ENCODE measurements around the gene C12orf57.

C12orf57 gene

DNA sequence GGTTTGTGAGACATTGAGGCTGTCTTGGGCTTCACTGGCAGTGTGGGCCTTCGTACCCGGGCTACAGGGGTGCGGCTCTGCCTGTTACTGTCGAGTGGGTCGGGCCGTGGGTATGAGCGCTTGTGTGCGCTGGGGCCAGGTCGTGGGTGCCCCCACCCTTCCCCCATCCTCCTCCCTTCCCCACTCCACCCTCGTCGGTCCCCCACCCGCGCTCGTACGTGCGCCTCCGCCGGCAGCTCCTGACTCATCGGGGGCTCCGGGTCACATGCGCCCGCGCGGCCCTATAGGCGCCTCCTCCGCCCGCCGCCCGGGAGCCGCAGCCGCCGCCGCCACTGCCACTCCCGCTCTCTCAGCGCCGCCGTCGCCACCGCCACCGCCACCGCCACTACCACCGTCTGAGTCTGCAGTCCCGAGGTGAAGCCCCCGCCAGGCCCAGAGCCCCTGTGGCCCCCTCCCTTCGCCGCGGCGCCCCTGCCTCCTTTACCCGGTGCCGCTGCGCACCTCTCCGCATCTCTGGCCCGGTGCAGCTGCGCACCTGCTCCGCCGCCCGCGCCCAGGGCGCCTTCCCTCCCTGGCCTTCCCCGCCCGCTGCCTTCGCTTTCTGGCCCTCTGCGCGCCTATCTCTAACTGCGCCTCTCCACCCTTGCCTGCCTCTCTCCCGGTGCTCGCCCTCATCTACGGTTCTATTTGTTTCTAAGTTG lies 29.4 kb upstream of the C12orf57 start, which contains the start of gene ENO2:
Gene ENO2 (plus strand): TSS at position 335 of the 701 bp plus-strand sequence. CDS start 1,253 bp downstream, outside the sequence.
- H3K36me3 Mint-ChIP-seq (ENCODE audit: low read depth) = peaks cover 16% of the 10 kb centered on the region
- H3K4me1 Mint-ChIP-seq (ENCODE audit: low read depth) = peaks cover 35% of the 10 kb centered on the region
- H3K9me3 Mint-ChIP-seq = no peaks in the 10 kb centered on the region
- H3K27ac Mint-ChIP-seq = peak within 1 kb of the TSS; percentile 93
- H3K4me3 Mint-ChIP-seq = peak within 1 kb of the TSS; percentile 99
- H3K27me3 Mint-ChIP-seq (ENCODE audit: low read depth) = no peaks in the 10 kb centered on the region

DNA sequence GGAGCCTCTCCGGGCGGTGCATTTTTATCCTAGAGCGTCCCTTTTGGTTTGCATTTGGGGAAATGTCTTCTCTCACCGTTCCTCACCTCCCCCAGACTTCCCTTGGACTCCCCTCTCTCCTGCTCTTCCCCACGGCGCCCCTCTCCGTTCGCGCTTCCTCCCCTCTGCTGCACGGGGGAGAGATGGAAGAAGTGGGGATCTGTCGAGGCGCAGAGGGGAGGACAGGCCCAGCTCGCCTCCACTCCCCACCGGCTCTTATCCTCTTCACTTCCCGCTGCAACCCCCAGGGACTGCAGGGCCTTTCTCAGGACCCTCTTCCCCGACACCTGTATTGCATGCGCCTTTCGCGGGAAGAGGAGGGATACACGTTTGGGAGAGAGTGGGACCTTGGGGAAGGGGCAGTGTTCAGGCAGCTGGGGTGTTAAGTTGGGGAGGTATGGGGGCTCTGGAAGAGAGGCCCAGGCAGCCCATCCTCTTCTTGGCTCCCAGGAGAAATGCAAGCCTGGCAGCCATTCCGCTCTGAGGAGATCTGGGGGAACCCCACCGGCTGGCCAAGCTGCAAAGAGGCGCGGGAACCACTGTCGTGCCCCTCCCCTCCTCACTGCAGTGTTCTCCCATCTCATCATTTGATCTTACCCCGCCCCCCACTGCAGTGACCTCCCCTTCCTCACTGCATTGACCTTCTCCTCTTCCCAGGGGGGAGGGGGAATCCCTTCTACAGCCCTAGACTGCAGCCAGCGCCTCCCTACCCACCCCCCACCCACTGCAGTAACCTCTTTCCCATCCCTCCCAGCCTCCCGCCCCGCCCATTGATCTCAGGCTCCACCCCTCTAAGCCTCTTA lies 28.7 kb upstream of the C12orf57 start:
- peaks cover 24% of the 10 kb centered on the region for H3K36me3 Mint-ChIP-seq (ENCODE audit: low read depth)
- peak overlapping the region; percentile 99 for H3K4me3 Mint-ChIP-seq
- peak overlapping the region; percentile 93 for H3K27ac Mint-ChIP-seq
- H3K9me3 Mint-ChIP-seq = no peaks in the 10 kb centered on the region
- peaks cover 41% of the 10 kb centered on the region for H3K4me1 Mint-ChIP-seq (ENCODE audit: low read depth)
- no peaks in the 10 kb centered on the region for H3K27me3 Mint-ChIP-seq (ENCODE audit: low read depth)

DNA sequence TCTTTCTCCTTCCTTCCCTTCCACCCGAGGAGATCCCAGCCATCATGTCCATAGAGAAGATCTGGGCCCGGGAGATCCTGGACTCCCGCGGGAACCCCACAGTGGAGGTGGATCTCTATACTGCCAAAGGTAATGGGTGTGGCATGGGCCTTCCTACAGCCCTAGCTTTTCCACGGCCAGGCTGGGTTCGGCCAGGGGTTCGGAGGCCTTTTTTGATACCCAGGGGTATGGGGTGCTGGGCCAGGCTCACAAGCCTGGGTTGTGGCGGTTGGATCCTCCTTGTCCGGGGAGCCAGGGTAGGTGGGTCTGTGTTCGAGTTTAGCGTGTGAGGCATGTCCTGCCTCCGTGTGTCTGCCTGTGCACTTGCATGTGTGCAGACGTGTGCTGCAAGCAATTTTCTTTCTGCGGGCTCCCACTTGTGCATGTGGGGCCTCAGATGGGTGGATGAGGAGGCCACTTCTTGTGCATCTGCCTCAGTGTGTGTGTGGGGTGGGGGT lies 28.0 kb upstream of the C12orf57 start:
- no peaks in the 10 kb centered on the region for H3K9me3 Mint-ChIP-seq
- no peaks in the 10 kb centered on the region for H3K27me3 Mint-ChIP-seq (ENCODE audit: low read depth)
- H3K4me3 Mint-ChIP-seq = peak overlapping the region; percentile 99
- peak overlapping the region; percentile 55 for H3K27ac Mint-ChIP-seq
- peaks cover 24% of the 10 kb centered on the region for H3K36me3 Mint-ChIP-seq (ENCODE audit: low read depth)
- peaks cover 41% of the 10 kb centered on the region for H3K4me1 Mint-ChIP-seq (ENCODE audit: low read depth)

GRCh38 chr12:6916426-6917200 lies 27.2 kb upstream of the C12orf57 start:
- Mint-ChIP-seq H3K4me1 (ENCODE audit: low read depth) (peaks cover 41% of the 10 kb centered on the region), H3K9me3 (no peaks in the 10 kb centered on the region), H3K4me3 (peak overlapping the region; percentile 99), H3K27ac (peak overlapping the region; percentile 55), H3K36me3 (ENCODE audit: low read depth) (peaks cover 29% of the 10 kb centered on the region), H3K27me3 (ENCODE audit: low read depth) (no peaks in the 10 kb centered on the region)

DNA sequence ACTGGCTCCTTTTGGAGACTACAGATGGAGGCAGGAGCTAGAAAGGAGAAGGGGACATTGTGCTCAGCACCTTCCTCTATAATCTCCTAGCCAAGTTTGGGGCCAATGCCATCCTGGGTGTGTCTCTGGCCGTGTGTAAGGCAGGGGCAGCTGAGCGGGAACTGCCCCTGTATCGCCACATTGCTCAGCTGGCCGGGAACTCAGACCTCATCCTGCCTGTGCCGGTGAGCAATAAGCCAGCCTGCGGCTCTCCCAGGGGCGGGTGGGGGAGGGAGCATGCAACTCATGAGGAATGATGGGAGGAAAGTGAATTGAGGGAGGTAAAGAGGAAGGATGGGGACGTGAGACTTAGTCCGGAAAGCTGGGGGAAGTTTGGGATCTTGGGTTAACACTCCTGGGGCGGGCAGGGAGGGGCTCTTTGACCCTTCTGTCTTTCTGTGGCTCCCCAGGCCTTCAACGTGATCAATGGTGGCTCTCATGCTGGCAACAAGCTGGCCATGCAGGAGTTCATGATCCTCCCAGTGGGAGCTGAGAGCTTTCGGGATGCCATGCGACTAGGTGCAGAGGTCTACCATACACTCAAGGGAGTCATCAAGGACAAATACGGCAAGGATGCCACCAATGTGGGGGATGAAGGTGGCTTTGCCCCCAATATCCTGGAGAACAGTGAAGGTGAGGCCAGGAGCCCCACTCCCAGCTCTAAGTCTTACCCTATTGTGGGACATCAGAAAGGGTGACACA lies 26.2 kb upstream of the C12orf57 start:
- Mint-ChIP-seq H3K4me3 (no peak overlapping the region), H3K4me1 (ENCODE audit: low read depth) (peaks cover 44% of the 10 kb centered on the region), H3K36me3 (ENCODE audit: low read depth) (peaks cover 36% of the 10 kb centered on the region)

GRCh38 chr12:6919588-6919987 lies 24.2 kb upstream of the C12orf57 start:
- Mint-ChIP-seq H3K4me1 (ENCODE audit: low read depth) (peaks cover 45% of the 10 kb centered on the region), H3K27me3 (ENCODE audit: low read depth) (no peaks in the 10 kb centered on the region), H3K9me3 (no peaks in the 10 kb centered on the region), H3K36me3 (ENCODE audit: low read depth) (peaks cover 46% of the 10 kb centered on the region), H3K27ac (peak overlapping the region; percentile 21), H3K4me3 (no peak overlapping the region)

More for the DNA sequence above, 26.2 kb upstream of the C12orf57 start:
- H3K27me3 Mint-ChIP-seq (ENCODE audit: low read depth) = no peaks in the 10 kb centered on the region
- no peak overlapping the region for H3K27ac Mint-ChIP-seq
- H3K9me3 Mint-ChIP-seq = no peaks in the 10 kb centered on the region

DNA sequence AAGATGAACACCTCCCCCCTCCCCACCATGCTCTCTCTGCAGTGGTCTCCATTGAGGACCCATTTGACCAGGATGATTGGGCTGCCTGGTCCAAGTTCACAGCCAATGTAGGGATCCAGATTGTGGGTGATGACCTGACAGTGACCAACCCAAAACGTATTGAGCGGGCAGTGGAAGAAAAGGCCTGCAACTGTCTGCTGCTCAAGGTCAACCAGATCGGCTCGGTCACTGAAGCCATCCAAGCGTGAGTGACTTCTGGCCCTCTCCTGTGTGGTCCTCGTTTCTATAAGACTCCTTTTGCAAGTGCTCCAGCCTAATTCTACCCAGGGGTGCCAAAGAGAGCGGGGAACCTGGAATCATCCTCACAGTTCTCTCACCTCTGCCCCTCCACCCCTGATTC lies 22.3 kb upstream of the C12orf57 start:
- Mint-ChIP-seq H3K36me3 (ENCODE audit: low read depth) (peaks cover 45% of the 10 kb centered on the region), H3K27me3 (ENCODE audit: low read depth) (no peaks in the 10 kb centered on the region), H3K4me3 (no peak overlapping the region), H3K27ac (no peak overlapping the region), H3K9me3 (no peaks in the 10 kb centered on the region), H3K4me1 (ENCODE audit: low read depth) (peaks cover 39% of the 10 kb centered on the region)

DNA sequence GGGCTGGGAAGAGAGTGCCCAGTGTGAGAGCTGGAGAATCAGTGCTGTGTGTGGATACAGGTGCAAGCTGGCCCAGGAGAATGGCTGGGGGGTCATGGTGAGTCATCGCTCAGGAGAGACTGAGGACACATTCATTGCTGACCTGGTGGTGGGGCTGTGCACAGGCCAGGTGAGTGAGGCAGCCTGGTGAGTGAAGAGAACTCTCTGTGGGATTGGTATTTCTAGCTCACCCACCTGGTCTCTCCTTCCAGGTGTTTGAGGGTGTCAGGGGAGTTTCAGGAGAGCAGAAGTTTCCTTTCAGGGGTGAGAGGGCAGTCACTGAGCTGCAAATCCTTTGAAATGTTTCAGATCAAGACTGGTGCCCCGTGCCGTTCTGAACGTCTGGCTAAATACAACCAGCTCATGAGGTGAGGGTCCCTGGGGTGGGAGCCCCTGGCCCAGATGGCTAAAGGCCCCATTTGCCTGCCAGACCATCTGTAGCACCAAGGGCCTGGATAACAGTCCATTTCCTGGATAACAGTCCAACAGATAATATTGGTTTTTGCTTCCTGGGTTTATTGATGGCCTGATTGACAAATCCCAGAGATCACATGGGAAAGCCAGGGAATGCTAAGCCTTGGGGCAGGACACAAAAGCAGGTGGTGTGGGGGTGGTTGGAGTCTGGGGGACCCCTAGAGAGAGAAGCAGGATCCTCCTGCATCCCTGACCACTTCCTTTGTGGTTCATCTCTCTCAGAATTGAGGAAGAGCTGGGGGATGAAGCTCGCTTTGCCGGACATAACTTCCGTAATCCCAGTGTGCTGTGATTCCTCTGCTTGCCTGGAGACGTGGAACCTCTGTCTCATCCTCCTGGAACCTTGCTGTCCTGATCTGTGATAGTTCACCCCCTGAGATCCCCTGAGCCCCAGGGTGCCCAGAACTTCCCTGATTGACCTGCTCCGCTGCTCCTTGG lies 21.6 kb upstream of the C12orf57 start:
- no peaks in the 10 kb centered on the region for H3K27me3 Mint-ChIP-seq (ENCODE audit: low read depth)
- H3K4me1 Mint-ChIP-seq (ENCODE audit: low read depth) = peaks cover 41% of the 10 kb centered on the region
- H3K9me3 Mint-ChIP-seq = no peaks in the 10 kb centered on the region
- H3K27ac Mint-ChIP-seq = peak overlapping the region; percentile 39
- H3K36me3 Mint-ChIP-seq (ENCODE audit: low read depth) = peaks cover 43% of the 10 kb centered on the region
- H3K4me3 Mint-ChIP-seq = no peak overlapping the region

DNA sequence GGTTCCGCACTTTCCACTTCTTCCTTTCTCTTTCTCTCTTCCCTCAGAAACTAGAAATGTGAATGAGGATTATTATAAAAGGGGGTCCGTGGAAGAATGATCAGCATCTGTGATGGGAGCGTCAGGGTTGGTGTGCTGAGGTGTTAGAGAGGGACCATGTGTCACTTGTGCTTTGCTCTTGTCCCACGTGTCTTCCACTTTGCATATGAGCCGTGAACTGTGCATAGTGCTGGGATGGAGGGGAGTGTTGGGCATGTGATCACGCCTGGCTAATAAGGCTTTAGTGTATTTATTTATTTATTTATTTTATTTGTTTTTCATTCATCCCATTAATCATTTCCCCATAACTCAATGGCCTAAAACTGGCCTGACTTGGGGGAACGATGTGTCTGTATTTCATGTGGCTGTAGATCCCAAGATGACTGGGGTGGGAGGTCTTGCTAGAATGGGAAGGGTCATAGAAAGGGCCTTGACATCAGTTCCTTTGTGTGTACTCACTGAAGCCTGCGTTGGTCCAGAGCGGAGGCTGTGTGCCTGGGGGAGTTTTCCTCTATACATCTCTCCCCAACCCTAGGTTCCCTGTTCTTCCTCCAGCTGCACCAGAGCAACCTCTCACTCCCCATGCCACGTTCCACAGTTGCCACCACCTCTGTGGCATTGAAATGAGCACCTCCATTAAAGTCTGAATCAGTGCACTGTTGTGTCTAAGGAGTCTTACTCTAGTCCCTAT lies 20.7 kb upstream of the C12orf57 start:
- Mint-ChIP-seq H3K27me3 (ENCODE audit: low read depth) (no peaks in the 10 kb centered on the region), H3K36me3 (ENCODE audit: low read depth) (peaks cover 39% of the 10 kb centered on the region), H3K4me3 (no peak overlapping the region), H3K27ac (no peak overlapping the region), H3K9me3 (no peaks in the 10 kb centered on the region), H3K4me1 (ENCODE audit: low read depth) (peaks cover 37% of the 10 kb centered on the region)

DNA sequence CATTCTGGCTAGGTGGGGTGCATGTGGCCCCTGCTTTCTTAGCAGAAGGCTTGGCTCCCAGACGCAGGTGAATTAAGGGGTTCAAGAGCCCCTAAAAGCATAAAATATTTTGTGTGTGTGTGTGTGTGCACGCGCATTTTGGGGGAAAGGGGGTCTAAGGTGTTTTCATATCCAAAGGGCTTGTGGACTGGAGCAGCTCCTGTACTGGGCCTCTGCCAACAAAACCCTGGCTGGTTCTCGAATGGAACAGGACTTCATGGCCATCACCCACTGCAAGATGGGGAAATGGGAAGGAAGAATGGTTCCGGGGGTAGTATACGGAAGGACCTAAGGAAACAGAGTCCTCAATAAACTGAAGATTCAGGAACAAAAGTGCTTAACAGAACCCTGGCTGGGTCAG lies 20.0 kb upstream of the C12orf57 start:
- Mint-ChIP-seq H3K9me3 (no peaks in the 10 kb centered on the region), H3K4me1 (ENCODE audit: low read depth) (peaks cover 41% of the 10 kb centered on the region), H3K27me3 (ENCODE audit: low read depth) (no peaks in the 10 kb centered on the region), H3K27ac (peak overlapping the region; percentile 74), H3K4me3 (no peak overlapping the region), H3K36me3 (ENCODE audit: low read depth) (peaks cover 39% of the 10 kb centered on the region)

DNA sequence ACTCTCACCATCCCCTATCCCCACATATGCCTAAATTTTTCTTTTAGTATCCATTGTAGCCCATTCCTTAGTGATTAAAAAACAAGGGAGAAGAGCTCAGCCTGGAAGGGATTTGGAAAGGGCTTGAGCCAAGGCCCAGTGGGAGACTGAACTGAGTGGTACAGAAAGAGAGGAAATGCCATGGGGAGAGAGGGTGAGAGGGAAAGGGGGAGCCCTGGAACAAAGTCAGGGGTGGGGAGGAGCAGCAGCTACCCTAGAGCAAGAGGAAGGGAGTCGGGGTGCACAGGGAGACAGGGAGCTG lies 18.6 kb upstream of the C12orf57 start:
- H3K36me3 Mint-ChIP-seq (ENCODE audit: low read depth) = peaks cover 27% of the 10 kb centered on the region
- H3K27ac Mint-ChIP-seq = no peak overlapping the region
- peaks cover 45% of the 10 kb centered on the region for H3K4me1 Mint-ChIP-seq (ENCODE audit: low read depth)
- no peaks in the 10 kb centered on the region for H3K27me3 Mint-ChIP-seq (ENCODE audit: low read depth)
- H3K4me3 Mint-ChIP-seq = peak overlapping the region; percentile 34
- H3K9me3 Mint-ChIP-seq = no peaks in the 10 kb centered on the region

GRCh38 chr12:6925540-6926279 lies 18.1 kb upstream of the C12orf57 start:
- Mint-ChIP-seq H3K4me1 (ENCODE audit: low read depth) (peaks cover 47% of the 10 kb centered on the region), H3K9me3 (no peaks in the 10 kb centered on the region), H3K36me3 (ENCODE audit: low read depth) (peaks cover 27% of the 10 kb centered on the region), H3K27ac (no peak overlapping the region), H3K27me3 (ENCODE audit: low read depth) (no peaks in the 10 kb centered on the region), H3K4me3 (peak overlapping the region; percentile 37)

Measured in T-helper 1 cell treated with Interleukin-12 subunit alpha and Interleukin-12 subunit beta and Interleukin-4 antibody, amounts not matched to agents 30 μg/mL and 1 μg/mL, for 36 hours (primary cell).